GM19372 (cell line): Measurements from ENCODE around the gene PIK3CD.
A peak's percentile ranks its signal among the peaks of the same experiment; 100 is the strongest.

ENCODE experiments used
- ATAC-seq: cut with Tn5 transposase; IDR thresholded peaks from one replicate; pipeline ENCODE4 v1.9.1; 2021; ENCODE audit warnings: mild to moderate bottlenecking, low read depth, moderate library complexity; ENCODE audit not compliant: unreplicated experiment

The PIK3CD gene

DNA sequence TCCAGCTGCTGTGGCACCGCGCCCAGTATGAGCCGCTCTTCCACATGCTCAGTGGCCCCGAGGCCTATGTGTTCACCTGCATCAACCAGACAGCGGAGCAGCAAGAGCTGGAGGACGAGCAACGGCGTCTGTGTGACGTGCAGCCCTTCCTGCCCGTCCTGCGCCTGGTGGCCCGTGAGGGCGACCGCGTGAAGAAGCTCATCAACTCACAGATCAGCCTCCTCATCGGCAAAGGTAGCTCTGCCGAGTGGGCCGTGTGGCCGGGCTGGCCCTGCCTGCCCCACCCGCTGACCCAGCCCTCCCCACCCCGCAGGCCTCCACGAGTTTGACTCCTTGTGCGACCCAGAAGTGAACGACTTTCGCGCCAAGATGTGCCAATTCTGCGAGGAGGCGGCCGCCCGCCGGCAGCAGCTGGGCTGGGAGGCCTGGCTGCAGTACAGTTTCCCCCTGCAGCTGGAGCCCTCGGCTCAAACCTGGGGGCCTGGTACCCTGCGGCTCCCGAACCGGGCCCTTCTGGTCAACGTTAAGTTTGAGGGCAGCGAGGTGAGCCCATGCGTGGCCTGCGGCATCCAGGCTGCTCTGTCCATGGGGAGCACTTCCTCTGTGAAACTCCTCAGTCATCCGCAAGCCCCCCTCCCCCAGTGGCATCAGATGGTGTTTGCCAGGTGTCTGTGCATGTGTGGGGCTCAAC lies 64.2 kb downstream of the PIK3CD start:
- ATAC-seq = no peak

DNA sequence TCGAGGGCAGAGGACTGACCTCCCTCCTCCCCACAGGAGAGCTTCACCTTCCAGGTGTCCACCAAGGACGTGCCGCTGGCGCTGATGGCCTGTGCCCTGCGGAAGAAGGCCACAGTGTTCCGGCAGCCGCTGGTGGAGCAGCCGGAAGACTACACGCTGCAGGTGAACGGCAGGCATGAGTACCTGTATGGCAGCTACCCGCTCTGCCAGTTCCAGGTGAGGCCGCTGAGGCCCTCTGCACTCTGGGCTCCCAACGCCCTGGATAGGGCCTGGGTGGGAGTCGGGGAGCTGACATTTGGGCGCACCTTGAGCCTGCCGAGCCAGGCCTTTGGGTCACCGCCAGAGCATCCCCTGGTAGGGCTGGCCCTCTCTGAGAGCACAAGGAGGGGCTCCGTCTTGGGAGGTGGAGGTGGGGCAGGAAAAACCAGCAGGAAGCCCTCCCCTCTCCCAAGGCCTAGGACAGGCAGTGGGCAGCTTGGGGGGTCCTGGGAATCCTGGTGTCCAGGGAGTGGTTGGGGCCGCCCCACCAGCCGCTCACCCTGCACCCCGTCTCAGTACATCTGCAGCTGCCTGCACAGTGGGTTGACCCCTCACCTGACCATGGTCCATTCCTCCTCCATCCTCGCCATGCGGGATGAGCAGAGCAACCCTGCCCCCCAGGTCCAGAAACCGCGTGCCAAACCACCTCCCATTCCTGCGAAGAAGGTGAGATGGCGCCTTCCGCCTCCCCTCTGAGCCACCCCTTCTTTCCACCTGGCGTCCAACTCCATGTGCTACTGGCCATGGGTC lies 65.1 kb downstream of the PIK3CD start:
- ATAC-seq = no peak

DNA sequence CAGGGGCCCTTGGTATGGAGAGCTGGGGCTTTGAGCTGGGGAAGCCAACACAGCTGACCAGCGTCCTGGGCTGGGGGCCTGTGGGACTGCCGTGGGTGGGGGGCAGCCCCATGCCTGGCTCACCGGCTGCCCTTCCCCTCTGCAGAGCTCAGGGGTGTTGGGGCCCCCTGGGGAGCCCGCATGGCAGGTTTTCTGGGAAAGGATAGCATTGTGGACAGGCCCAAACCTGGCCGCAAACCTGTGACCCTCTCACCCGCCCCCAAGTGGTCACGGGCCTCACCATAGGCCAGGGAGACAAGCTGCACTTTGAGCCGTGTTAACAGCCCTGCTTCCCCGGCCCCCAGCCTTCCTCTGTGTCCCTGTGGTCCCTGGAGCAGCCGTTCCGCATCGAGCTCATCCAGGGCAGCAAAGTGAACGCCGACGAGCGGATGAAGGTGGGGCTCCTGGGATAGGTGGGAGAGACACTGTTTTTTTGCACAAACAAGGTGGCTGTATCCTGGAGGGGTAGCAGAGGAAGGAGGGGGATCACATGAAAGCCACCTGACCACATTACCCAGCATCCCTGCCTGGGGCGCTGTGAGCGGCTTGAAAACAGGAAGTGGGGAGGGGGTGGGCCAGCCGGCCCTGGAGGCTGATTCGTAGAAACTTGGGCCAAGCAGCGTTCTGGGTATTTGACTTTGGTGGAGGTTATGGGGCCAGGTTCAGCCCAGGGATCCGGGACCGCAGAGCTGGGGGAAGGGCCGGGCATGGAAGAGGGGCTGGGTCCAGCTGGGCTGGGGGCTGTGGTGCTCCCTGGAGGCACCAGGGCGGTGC lies 65.9 kb downstream of the PIK3CD start:
- peak; percentile 75 for ATAC-seq

DNA sequence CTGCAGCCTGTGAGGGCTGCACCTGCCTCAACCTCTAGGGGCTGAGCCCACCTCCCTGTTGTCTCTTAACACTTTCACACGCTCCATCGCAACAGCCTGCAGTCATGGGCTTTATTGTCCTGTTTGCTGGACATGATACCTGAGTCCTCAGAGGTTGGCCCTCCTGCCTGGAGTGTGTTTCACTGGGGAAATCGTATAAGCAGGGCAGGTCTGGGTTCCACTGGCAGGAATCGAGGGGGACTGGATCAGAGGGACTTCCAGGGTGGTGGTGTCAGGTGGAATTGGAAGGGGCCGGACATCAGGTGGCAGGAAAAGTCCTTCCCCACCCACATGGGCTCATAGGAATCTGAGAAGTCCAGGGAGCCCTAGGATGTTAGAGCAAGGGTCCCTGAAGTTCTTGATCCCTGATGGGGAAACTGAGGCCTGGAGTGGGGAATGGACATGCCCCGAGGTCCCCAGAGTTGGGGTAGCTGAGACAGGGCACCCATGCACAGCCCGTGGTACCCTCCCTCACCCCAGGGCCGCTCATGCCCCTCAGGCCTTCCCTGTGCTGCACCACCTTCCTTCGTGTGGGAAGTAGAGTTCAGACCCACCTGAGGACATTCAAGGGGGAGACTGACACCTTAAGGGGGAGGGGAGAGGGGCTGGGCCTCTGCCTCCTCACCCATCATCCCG lies 66.6 kb downstream of the PIK3CD start:
- ATAC-seq = no peak

DNA sequence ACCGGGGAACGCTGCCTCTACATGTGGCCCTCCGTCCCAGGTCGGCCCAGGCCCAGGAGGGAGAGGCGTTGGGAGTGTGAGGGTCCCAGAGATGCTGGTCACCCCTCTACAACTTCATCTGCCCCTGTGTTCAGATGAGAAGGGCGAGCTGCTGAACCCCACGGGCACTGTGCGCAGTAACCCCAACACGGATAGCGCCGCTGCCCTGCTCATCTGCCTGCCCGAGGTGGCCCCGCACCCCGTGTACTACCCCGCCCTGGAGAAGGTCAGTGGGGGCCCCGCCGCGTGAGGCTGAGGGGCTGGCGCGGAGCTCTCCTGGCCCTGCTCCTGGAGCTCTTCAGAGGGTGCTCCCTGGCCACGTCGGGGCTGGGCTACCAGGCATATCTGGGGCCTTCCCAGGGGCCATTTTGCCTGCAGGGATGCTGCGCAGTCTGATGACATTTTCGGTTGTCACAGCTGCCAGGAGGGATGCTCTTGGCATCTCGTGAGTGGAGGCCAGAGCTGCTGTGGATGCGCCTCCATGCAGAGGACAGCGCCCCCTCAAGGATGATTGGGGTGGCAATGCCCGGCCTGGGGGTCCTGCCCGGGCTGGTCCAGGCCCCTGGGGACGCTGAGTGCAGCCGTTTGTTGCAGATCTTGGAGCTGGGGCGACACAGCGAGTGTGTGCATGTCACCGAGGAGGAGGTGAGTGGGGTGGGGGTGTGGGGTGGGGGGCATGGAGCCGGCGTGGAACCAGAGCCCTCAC lies 68.6 kb downstream of the PIK3CD start:
- ATAC-seq = no peak

DNA sequence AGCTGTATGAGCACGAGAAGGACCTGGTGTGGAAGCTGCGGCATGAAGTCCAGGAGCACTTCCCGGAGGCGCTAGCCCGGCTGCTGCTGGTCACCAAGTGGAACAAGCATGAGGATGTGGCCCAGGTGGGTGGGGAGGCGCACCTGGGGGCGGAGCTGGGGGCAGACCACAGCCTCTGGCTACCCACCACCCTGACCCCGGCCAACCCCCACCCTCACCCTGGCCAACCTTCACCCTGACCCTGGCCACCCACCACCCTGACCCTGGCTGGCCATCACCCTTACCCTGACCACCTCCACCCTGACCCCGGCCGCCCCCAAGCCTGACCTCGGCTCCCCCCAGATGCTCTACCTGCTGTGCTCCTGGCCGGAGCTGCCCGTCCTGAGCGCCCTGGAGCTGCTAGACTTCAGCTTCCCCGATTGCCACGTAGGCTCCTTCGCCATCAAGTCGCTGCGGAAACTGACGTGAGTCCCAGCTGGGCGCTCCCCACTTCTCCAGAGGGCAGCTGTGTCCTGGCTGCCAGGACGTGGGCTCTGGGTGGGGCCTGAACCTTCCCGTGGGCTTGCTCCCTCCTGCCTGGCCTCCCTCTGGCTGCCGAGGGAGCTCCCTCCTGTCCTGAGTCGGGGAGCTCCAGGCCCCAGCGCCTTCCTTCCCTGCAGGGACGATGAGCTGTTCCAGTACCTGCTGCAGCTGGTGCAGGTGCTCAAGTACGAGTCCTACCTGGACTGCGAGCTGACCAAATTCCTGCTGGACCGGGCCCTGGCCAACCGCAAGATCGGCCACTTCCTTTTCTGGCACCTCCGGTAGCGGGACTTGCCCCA lies 69.5 kb downstream of the PIK3CD start:
- ATAC-seq = no peak

DNA sequence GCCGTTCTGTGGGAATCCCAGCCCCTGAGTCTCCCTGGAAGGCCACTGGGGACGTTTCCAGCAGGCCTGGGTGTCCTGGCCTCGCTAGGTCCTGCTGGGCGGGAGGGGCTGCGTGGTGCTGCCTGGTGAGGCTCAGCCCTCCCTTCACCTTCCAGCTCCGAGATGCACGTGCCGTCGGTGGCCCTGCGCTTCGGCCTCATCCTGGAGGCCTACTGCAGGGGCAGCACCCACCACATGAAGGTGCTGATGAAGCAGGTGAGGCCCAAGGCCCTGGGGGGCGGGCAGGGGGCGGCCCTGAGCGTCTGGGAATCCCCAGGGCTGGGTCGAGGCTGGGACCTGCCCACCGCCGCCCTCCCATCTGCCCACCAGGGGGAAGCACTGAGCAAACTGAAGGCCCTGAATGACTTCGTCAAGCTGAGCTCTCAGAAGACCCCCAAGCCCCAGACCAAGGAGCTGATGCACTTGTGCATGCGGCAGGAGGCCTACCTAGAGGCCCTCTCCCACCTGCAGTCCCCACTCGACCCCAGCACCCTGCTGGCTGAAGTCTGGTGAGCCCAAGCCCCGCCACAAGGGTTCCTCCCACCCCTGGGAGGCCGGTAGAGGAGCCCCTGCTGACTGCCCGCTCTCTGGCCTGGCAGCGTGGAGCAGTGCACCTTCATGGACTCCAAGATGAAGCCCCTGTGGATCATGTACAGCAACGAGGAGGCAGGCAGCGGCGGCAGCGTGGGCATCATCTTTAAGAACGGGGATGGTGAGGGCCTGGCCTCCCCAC lies 70.3 kb downstream of the PIK3CD start:
- ATAC-seq = no peak

DNA sequence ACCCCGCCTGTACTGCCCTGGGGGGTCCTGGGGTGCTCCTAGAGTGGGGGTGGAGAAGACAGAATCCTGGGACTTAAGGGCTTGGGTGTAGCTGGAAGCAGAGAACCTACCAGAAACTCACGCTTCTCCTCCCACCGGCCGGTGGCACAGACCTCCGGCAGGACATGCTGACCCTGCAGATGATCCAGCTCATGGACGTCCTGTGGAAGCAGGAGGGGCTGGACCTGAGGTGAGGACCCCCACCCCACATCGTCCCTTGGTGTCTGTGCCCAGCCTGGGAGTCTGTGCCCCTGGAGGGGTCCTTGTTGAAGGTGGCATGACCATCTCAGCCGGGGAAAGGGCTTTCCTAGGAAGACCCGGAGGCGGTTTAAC lies 70.8 kb downstream of the PIK3CD start:
- no peak for ATAC-seq

DNA sequence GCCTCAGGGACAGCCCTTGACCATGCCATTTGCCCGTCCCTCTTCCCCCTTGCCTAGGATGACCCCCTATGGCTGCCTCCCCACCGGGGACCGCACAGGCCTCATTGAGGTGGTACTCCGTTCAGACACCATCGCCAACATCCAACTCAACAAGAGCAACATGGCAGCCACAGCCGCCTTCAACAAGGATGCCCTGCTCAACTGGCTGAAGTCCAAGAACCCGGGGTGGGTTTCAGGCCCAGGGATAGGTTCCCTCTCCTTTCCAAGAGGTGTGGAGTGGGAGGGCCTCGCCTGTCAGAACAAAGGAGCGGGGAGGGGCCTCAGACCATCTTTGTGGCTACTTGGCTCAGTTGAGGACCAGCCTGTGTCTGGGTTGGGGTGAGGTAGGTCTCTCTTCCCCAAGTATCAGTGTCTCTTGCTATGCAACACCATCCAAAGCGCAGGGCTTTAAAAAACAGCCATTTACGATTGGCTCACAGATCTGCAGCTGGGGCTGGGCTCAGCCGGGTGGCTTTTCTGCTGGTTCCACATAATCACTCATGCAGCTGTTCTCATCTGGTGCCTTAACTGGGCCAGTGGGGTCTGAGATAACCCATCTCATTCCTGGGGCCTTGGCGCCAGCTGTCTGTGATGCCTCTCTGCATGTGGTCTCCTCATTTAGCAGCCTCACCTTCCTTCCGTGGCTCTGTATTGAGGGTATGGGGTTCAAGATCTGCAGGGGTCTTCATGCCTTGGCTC lies 71.7 kb downstream of the PIK3CD start:
- no peak for ATAC-seq

DNA sequence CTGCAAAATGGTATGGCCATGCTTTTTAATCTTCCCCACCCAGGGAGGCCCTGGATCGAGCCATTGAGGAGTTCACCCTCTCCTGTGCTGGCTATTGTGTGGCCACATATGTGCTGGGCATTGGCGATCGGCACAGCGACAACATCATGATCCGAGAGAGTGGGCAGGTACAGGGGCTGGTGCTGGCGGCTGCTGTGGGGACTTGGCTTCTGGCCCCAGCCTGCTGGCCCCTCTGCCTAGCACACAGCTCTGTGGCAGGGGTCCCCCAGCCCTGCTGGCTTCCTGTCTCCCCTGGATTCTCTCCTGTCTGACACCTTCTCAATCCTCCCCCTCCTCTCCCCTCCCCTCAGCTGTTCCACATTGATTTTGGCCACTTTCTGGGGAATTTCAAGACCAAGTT lies 72.4 kb downstream of the PIK3CD start:
- ATAC-seq = no peak

DNA sequence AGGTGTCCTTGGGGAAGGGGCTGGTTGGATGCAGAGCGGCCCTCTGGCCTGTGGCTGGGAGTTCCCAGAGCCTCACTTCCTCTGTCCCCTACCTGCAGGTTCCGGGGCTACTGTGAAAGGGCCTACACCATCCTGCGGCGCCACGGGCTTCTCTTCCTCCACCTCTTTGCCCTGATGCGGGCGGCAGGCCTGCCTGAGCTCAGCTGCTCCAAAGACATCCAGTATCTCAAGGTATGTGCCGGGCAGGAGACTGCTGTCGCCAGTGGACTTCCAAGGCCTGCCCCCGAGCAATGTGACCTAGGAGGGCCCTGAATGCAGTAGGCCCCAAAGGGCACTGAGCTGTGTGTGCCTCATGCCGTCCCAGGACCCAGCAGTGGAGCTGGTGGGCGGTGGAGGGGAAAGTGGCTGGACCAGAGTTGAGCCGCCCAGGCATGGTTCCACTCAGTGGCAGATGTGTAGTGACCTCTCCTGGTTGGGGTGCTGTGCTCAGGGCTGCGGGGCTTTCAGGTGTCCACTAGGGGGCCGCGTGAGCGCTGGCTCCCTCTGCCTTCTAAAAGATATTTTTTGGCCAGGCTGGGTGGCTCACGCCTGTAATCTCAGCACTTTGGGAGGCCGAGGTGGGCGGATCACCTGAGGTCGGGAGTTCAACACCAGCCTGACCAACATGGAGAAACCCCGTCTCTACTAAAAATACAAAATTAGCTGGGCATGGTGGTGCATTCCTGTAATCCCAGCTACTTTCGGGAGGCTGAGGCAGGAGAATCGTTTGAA lies 73.4 kb downstream of the PIK3CD start:
- ATAC-seq = no peak

DNA sequence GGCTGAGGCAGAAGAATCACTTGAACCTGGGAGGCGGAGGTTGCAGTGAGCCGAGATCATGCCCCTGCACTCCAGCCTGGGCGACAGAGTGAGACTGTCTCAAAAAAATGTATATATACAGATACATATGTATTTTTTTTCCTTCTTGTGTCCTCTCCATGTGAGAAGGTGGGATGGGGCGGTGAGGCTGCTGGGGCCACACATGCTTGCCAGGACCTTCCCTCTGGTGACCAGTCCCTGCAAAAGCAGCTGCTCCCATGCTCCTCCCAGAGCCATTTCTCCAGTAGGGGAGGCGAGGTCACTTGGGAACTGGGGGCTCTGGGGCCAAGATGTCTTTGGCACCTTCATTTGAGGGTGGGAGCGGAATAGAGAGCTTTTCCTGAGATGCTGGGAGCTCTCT lies 74.9 kb downstream of the PIK3CD start:
- ATAC-seq = no peak

DNA sequence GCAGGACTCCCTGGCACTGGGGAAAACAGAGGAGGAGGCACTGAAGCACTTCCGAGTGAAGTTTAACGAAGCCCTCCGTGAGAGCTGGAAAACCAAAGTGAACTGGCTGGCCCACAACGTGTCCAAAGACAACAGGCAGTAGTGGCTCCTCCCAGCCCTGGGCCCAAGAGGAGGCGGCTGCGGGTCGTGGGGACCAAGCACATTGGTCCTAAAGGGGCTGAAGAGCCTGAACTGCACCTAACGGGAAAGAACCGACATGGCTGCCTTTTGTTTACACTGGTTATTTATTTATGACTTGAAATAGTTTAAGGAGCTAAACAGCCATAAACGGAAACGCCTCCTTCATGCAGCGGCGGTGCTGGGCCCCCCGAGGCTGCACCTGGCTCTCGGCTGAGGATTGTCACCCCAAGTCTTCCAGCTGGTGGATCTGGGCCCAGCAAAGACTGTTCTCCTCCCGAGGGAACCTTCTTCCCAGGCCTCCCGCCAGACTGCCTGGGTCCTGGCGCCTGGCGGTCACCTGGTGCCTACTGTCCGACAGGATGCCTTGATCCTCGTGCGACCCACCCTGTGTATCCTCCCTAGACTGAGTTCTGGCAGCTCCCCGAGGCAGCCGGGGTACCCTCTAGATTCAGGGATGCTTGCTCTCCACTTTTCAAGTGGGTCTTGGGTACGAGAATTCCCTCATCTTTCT lies 75.5 kb downstream of the PIK3CD start:
- ATAC-seq = no peak

DNA sequence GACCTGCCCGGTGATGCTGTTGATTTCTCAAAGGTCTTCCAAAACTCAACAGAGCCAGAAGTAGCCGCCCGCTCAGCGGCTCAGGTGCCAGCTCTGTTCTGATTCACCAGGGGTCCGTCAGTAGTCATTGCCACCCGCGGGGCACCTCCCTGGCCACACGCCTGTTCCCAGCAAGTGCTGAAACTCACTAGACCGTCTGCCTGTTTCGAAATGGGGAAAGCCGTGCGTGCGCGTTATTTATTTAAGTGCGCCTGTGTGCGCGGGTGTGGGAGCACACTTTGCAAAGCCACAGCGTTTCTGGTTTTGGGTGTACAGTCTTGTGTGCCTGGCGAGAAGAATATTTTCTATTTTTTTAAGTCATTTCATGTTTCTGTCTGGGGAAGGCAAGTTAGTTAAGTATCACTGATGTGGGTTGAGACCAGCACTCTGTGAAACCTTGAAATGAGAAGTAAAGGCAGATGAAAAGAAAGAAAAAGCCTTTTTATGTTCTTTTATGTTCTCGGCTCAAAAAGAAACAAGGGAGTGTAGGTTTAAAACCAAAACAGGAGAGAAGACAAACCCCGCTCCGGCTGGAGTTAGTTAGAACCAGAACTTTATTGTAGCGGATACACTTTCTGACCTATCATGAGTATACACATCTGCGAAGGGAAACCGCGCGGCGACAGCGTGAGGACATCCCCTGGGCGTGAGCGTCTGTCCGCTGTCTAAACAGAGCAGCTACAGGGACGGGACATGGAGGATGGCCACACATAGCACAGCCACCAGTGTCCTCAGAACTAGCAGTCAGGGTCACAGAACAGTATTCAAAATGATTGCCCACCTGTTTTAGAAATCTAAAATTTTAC lies 77.1 kb downstream of the PIK3CD start:
- no peak for ATAC-seq

DNA sequence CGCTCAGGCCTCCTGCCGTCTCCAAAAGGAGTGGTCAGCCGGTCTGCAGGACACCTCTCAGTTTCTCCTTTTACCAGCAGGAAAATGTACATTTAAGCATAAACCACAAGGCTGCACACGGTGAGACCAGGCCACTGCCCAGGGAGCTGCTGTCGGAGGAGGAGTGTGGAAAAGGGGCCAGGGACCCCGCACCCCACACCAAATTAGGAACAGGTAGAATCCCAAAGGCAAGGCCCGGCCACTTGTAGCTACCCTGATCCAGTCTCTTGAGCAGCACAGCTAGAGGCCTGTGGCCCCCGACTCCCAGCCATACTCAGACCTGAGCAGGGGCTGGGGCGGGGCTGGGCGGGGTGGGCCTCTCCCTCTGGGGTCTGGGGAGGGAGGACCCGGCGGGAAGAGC lies 78.0 kb downstream of the PIK3CD start:
- no peak for ATAC-seq
